HepG2 (cell line): Measurements from ENCODE around the gene CHMP2B. TPM values are rescaled to one million over a fixed set of nuclear protein-coding genes. Genes with fewer than 3 reads are reported as not detected.

Experiments used
- HES4 ChIP-seq: sonication (generic); formaldehyde crosslinking; IDR thresholded peaks from 2 replicates; pipeline ENCODE4 v1.9.0; 2021; ENCODE audit warnings: mild to moderate bottlenecking, missing genetic modification reagents, borderline replicate concordance
- HHEX ChIP-seq: IDR thresholded peaks from 2 replicates; pipeline ENCODE4 v1.6.1; 2016; ENCODE audit warnings: control low read depth
- NFE2L1 ChIP-seq: sonication (generic); formaldehyde crosslinking; IDR thresholded peaks from 2 replicates; pipeline ENCODE4 v1.4.0; 2020; ENCODE audit warnings: missing genetic modification reagents, mild to moderate bottlenecking, borderline replicate concordance
- POLR2AphosphoS5 ChIP-seq: IDR thresholded peaks from 2 replicates; pipeline ENCODE4 v1.6.1; 2012; ENCODE audit warnings: low read depth, low read length
- PRDM10 ChIP-seq: sonication (generic); formaldehyde crosslinking; IDR thresholded peaks from 2 replicates; pipeline ENCODE4 v1.4.0; 2020; ENCODE audit warnings: low read depth, missing genetic modification reagents
- SOX6 ChIP-seq, 2 experiments: fragments of 450-650 bp in 1 of 2; sonication (generic) in 1 of 2; formaldehyde crosslinking in 1 of 2; IDR thresholded peaks; 2 replicates each; pipeline versions ENCODE4 v1.4.0 to v1.6.1; 2017 to 2020; ENCODE audit warnings: antibody characterized with exemption in 1 of 2, mild to moderate bottlenecking in 1 of 2, missing genetic modification reagents in 1 of 2
- SP5 ChIP-seq: IDR thresholded peaks from 2 replicates; pipeline ENCODE4 v1.6.1; 2016; ENCODE audit warnings: low read depth, borderline replicate concordance
- SRSF4 ChIP-seq: fragments of 200-400 bp; formaldehyde crosslinking; IDR thresholded peaks from one replicate; pipeline ENCODE4 v1.6.1; 2018; ENCODE audit warnings: mild to moderate bottlenecking, low read depth, low read length, moderate library complexity; ENCODE audit not compliant: poor library complexity, severe bottlenecking
- WIZ ChIP-seq: sonication (generic); formaldehyde crosslinking; IDR thresholded peaks from 2 replicates; pipeline ENCODE4 v1.5.1; 2020; ENCODE audit warnings: mild to moderate bottlenecking, missing genetic modification reagents
- ZEB1 ChIP-seq: IDR thresholded peaks from 2 replicates; pipeline ENCODE4 v1.6.1; 2012; ENCODE audit warnings: mild to moderate bottlenecking, low read depth, inconsistent platforms; ENCODE audit not compliant: insufficient replicate concordance
- ZFP36L2 ChIP-seq: sonication (generic); formaldehyde crosslinking; IDR thresholded peaks from 2 replicates; pipeline ENCODE4 v1.4.0; 2020; ENCODE audit warnings: missing genetic modification reagents
- ZNF251 ChIP-seq: sonication (generic); formaldehyde crosslinking; IDR thresholded peaks from 2 replicates; pipeline ENCODE4 v1.9.0; 2021; ENCODE audit warnings: mild to moderate bottlenecking, missing genetic modification reagents
- ZNF280D ChIP-seq: sonication (generic); formaldehyde crosslinking; IDR thresholded peaks from 2 replicates; pipeline ENCODE4 v1.5.1; 2020; ENCODE audit warnings: mild to moderate bottlenecking, missing genetic modification reagents
- ZNF331 ChIP-seq: sonication (generic); formaldehyde crosslinking; IDR thresholded peaks from 2 replicates; pipeline ENCODE4 v1.4.0; 2020; ENCODE audit warnings: missing genetic modification reagents
- ZNF343 ChIP-seq: sonication (generic); formaldehyde crosslinking; IDR thresholded peaks from 2 replicates; pipeline ENCODE4 v1.4.0; 2020; ENCODE audit warnings: mild to moderate bottlenecking, missing genetic modification reagents
- ZNF720 ChIP-seq: sonication (generic); formaldehyde crosslinking; IDR thresholded peaks from 2 replicates; pipeline ENCODE4 v1.4.0; 2020; ENCODE audit warnings: missing genetic modification reagents
- ZNF749 ChIP-seq: sonication (generic); formaldehyde crosslinking; IDR thresholded peaks from 2 replicates; pipeline ENCODE4 v1.8.0; 2022; ENCODE audit warnings: mild to moderate bottlenecking, missing genetic modification reagents, moderate library complexity, borderline replicate concordance
- ZNF788 ChIP-seq: sonication (generic); formaldehyde crosslinking; IDR thresholded peaks from 2 replicates; pipeline ENCODE4 v1.5.0; 2020; ENCODE audit warnings: mild to moderate bottlenecking, missing genetic modification reagents, borderline replicate concordance
- ZNF841 ChIP-seq: sonication (generic); formaldehyde crosslinking; IDR thresholded peaks from 2 replicates; pipeline ENCODE4 v1.8.1; 2023; ENCODE audit warnings: missing genetic modification reagents, borderline replicate concordance
- polyA plus RNA-seq, 8 experiments: library from polyadenylated mRNA; depleted of rRNA in 3 of 8; stranded (reverse) in 7 of 8; unstranded in 1 of 8; fragments of >200 nt; fragmentation: Illumina TruSeq in 4 of 8; extraction: Trizol in 4 of 8; gene quantifications; 2 replicates each; pipeline versions ENCODE4 v1.2.1 to v1.2.3, GENCODE V29; 2011 to 2016; ENCODE audit warnings: low read depth in 4 of 8, missing spikeins in 1 of 8, mixed read lengths in 1 of 8; ENCODE audit not compliant: insufficient read depth in 1 of 8
- total RNA-seq, 5 experiments: library from RNA; depleted of rRNA; stranded (reverse); fragments of >200 nt; fragmentation: Illumina TruSeq; extraction: Trizol; gene quantifications; 2 replicates each; pipeline ENCODE4 v1.2.3, GENCODE V29; 2016; ENCODE audit warnings: low read depth in 1 of 5
- TF ChIP-seq, protein P1 (sequence below): IDR thresholded peaks from 2 replicates; pipeline ENCODE4 v1.6.1; 2016; ENCODE audit warnings: control low read depth
- TF ChIP-seq, protein P2 (sequence below): sonication (generic); formaldehyde crosslinking; IDR thresholded peaks from 2 replicates; pipeline ENCODE4 v1.8.1; 2022; ENCODE audit warnings: mild to moderate bottlenecking, missing genetic modification reagents

Gene CHMP2B
- total and polyA plus RNA-seq, 2 of the 13 experiments (the other 11 are each of a cell fraction or from before 2014, with no cell fraction given) = 6.9 to 33.5 TPM

DNA sequence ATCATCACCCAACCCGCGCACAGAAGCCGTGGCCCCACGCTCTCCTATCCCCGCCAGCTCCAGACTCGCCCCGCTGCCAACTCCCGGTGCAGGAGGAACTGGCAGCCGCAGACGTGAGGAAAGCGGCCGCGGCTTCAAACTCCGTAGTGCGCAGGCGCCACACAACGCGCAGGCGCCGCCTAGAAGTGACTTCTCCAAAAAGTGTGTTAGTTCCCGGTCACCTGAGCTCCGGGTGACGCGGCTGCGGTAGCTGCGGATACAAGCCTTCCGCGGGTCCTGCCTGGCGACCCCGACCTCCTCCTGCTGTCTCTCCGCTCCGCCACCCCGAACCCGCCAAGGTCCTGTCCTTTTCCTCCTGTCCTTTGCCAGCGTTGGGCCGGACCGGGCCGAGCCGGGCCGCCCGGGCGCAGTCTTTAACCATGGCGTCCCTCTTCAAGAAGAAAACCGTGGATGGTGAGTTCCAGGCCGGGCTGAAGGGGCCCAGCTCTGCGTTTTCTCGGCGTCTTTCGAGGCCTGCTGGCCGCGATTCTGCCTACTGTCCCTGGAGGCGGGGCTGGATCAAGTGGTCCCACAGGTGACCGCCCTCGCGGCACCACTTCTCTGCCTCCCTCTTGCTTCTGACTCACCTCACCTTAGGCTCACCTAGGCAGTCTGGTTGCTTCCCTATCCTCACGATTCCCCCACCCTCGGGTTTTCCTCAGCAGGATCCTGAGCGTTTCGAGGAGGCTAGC lies at the start of gene CHMP2B (continued):
- TF ChIP-seq ZNF720 (CRISPR knock-in tag) (no peak), ZEB1 (no peak), NFE2L1 (CRISPR knock-in tag) (no peak), PRDM10 (0 out of 2 replicates have a peak, but pooled peaks have one; percentile 15), ZNF749 (CRISPR knock-in tag) (0 out of 2 replicates have a peak, but pooled peaks have one; percentile 63), WIZ (CRISPR knock-in tag) (peak; percentile 76; the same call in 1 of the 2 replicates), SRSF4 (no peak), SP5 (CRISPR knock-in tag) (no peak), ZNF343 (peak; percentile 48; the same call in 1 of the 2 replicates), ZNF331 (CRISPR knock-in tag) (peak; percentile 47; the same call in 1 of the 2 replicates), HES4 (CRISPR knock-in tag) (no peak), ZNF841 (CRISPR knock-in tag) (no peak), SOX6 (IDR thresholded peaks at IDR 0.05) (no peak), SOX6 (CRISPR knock-in tag; IDR thresholded peaks at IDR 0.05) (no peak; the same call in 1 of the 2 replicates), POLR2AphosphoS5 (peak; percentile 86), ZNF280D (CRISPR knock-in tag) (no peak), ZNF251 (CRISPR knock-in tag) (no peak), ZNF788 (CRISPR knock-in tag) (peak; percentile 33; the same call in 1 of the 2 replicates), ZFP36L2 (CRISPR knock-in tag) (no peak), HHEX (CRISPR knock-in tag) (no peak)
- TF ChIP-seq, protein P1, sequence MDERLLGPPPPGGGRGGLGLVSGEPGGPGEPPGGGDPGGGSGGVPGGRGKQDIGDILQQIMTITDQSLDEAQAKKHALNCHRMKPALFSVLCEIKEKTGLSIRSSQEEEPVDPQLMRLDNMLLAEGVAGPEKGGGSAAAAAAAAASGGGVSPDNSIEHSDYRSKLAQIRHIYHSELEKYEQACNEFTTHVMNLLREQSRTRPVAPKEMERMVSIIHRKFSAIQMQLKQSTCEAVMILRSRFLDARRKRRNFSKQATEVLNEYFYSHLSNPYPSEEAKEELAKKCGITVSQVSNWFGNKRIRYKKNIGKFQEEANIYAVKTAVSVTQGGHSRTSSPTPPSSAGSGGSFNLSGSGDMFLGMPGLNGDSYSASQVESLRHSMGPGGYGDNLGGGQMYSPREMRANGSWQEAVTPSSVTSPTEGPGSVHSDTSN (CRISPR knock-in tag) = no peak
- TF ChIP-seq, protein P2, sequence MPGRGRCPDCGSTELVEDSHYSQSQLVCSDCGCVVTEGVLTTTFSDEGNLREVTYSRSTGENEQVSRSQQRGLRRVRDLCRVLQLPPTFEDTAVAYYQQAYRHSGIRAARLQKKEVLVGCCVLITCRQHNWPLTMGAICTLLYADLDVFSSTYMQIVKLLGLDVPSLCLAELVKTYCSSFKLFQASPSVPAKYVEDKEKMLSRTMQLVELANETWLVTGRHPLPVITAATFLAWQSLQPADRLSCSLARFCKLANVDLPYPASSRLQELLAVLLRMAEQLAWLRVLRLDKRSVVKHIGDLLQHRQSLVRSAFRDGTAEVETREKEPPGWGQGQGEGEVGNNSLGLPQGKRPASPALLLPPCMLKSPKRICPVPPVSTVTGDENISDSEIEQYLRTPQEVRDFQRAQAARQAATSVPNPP = no peak
